Uterus (tissue), 2 donors: ENCODE results near the gene BCKDK.
A peak's percentile ranks its signal among the peaks of the same experiment; 100 is the strongest.

Experiments used
- CTCF ChIP-seq, 4 experiments: fragments of 200-600 bp in 2 of 4; fragments of 450-650 bp in 2 of 4; sonication (generic) in 2 of 4; IDR thresholded peaks; one replicate each; pipeline ENCODE4 v1.5.1; 2016 to 2019; ENCODE audit warnings: antibody characterized with exemption in 4 of 4, mild to moderate bottlenecking in 2 of 4, moderate library complexity in 1 of 4
- POLR2A ChIP-seq, 2 donors: fragments of 450-650 bp; IDR thresholded peaks; one replicate each; pipeline ENCODE4 v1.6.1; 2016; ENCODE audit warnings: antibody characterized with exemption in 2 of 2, mild to moderate bottlenecking in 1 of 2, moderate library complexity in 1 of 2

GRCh38 chr16:31108035-31108793 is at the start of gene BCKDK:
- TF ChIP-seq POLR2A (IDR thresholded peaks at IDR 0.05) (peak; percentile 20 to 69), CTCF (IDR thresholded peaks at IDR 0.05) (no peak)
